GM23248 (cell line): Measurements from ENCODE around the gene NKG7. TPM values are rescaled to one million over a fixed set of nuclear protein-coding genes. Genes with fewer than 3 reads are reported as not detected.
A peak's percentile ranks its signal among the peaks of the same experiment; 100 is the strongest.

Experiments
- DNase-seq: peaks from one replicate; pipeline ENCODE4 v3.0.0-alpha.2; 2015
- H2AFZ ChIP-seq: fragments of 200-600 bp; sonication (generic); 2 replicates; pipeline ENCODE4 v1.6.1; 2016; ENCODE audit warnings: antibody characterized with exemption
- H3F3A ChIP-seq: fragments of 200-600 bp; sonication (generic); 2 replicates; pipeline ENCODE4 v1.6.1; 2016; ENCODE audit warnings: mild to moderate bottlenecking, antibody characterized with exemption, mixed run types; ENCODE audit not compliant: insufficient read depth
- H3K27ac ChIP-seq: fragments of 200-600 bp; sonication (generic); 2 replicates; pipeline ENCODE4 v1.5.1; 2016; ENCODE audit warnings: mild to moderate bottlenecking
- H3K27me3 ChIP-seq: fragments of 200-600 bp; sonication (generic); replicated peaks from 2 replicates; pipeline ENCODE4 v1.6.1; 2016; ENCODE audit warnings: mild to moderate bottlenecking; ENCODE audit not compliant: insufficient read depth
- H3K36me3 ChIP-seq: fragments of 200-600 bp; sonication (generic); 2 replicates; pipeline ENCODE4 v1.6.1; 2016; ENCODE audit warnings: low read depth, mild to moderate bottlenecking
- H3K4me1 ChIP-seq: fragments of 200-600 bp; sonication (generic); 2 replicates; pipeline ENCODE4 v1.6.1; 2016; ENCODE audit warnings: mild to moderate bottlenecking; ENCODE audit not compliant: insufficient read depth
- H3K4me2 ChIP-seq: fragments of 200-600 bp; sonication (generic); one replicate; pipeline ENCODE4 v1.6.1; 2016; ENCODE audit warnings: mild to moderate bottlenecking; ENCODE audit not compliant: unreplicated experiment
- H3K4me3 ChIP-seq: fragments of 200-600 bp; sonication (generic); 2 replicates; pipeline ENCODE4 v1.5.1; 2016; ENCODE audit warnings: mild to moderate bottlenecking
- H3K79me2 ChIP-seq: fragments of 200-600 bp; sonication (generic); 2 replicates; pipeline ENCODE4 v1.6.1; 2016; ENCODE audit warnings: mild to moderate bottlenecking; ENCODE audit not compliant: insufficient read depth
- H3K9ac ChIP-seq: fragments of 200-600 bp; sonication (generic); 2 replicates; pipeline ENCODE4 v1.6.1; 2016; ENCODE audit warnings: mild to moderate bottlenecking
- H3K9me2 ChIP-seq: fragments of 200-600 bp; sonication (generic); 2 replicates; pipeline ENCODE4 v1.6.1; 2016; ENCODE audit warnings: mixed run types, mild to moderate bottlenecking, moderate library complexity; ENCODE audit not compliant: insufficient read depth
- H3K9me3 ChIP-seq: fragments of 200-600 bp; sonication (generic); one replicate; pipeline ENCODE4 v1.6.1; 2017; ENCODE audit warnings: low read depth
- H4K20me1 ChIP-seq: fragments of 200-600 bp; sonication (generic); 2 replicates; pipeline ENCODE4 v1.6.0; 2016; ENCODE audit not compliant: insufficient read depth
- EZH2 ChIP-seq: fragments of 200-600 bp; sonication (generic); IDR thresholded peaks from 2 replicates; pipeline ENCODE4 v1.6.1; 2018; ENCODE audit warnings: antibody characterized with exemption, mild to moderate bottlenecking; ENCODE audit not compliant: insufficient read depth, poor library complexity, severe bottlenecking
- EZH2phosphoT487 ChIP-seq: fragments of 200-600 bp; sonication (generic); IDR thresholded peaks from 2 replicates; pipeline ENCODE4 v1.6.1; 2018; ENCODE audit warnings: antibody characterized with exemption, moderate library complexity, mild to moderate bottlenecking, low read depth; ENCODE audit not compliant: insufficient read depth
- WGBS, 2 experiments: methylation state at CpG; one replicate each; pipeline ENCODE4 v1.1.6; 2015 to 2017; ENCODE audit warnings: low lambda C conversion rate in 2 of 2, low coverage in 1 of 2; ENCODE audit errors: missing lambda C conversion rate in 2 of 2; 5-methylcytosine and 5-hydroxymethylcytosine counted together
- in situ Hi-C: fragments of 300-500 bp; cut with MboI; formaldehyde crosslinking; loops from 2 replicates; pipeline ENCODE4 v1.15.0; 2020
- polyA plus RNA-seq: library from polyadenylated mRNA; unstranded; fragments of >200 nt; fragmentation: Nextera tagmentation; extraction: Ambion mirVana; gene quantifications from 2 replicates; pipeline ENCODE4 v1.2.1, GENCODE V29; 2016
- total RNA-seq: library from RNA; depleted of rRNA; stranded (reverse); fragments of >200 nt; shearing (Covaris generic); gene quantifications from 2 replicates; pipeline ENCODE4 v1.2.3, GENCODE V29; 2014

NKG7 gene
- total and polyA plus RNA-seq, 2 experiments from 2014 or later = not detected

- peaks cover 16% of the 10 kb centered on the region; the same call in 1 of the 2 replicates for H3K79me2 ChIP-seq
- DNase-seq = no peak
- H3K27me3 ChIP-seq = no peaks in the 10 kb centered on the region
- in situ Hi-C loops = no loop called here
- 0 out of 2 replicates have a peak, but pooled peaks cover 8% of the 10 kb centered on the region for H3F3A ChIP-seq
- H3K9me2 ChIP-seq = no peaks in the 10 kb centered on the region
- H3K9ac ChIP-seq = no peak overlapping the region
- no peak overlapping the region for H3K4me3 ChIP-seq
- TF ChIP-seq EZH2 (no peak), EZH2phosphoT487 (no peak)
- 97 to 98% methylated on average over 11 of the region's 11 CpGs for WGBS, 2 experiments
- no peaks in the 10 kb centered on the region for H3K9me3 ChIP-seq
- no peak overlapping the region for H3K4me2 ChIP-seq
- H3K27ac ChIP-seq = peak overlapping the region; percentile 60
- peaks cover 5% of the 10 kb centered on the region; the same call in 1 of the 2 replicates for H3K4me1 ChIP-seq
- no peak overlapping the region for H2AFZ ChIP-seq
- no peaks in the 10 kb centered on the region; the same call in 1 of the 2 replicates for H3K36me3 ChIP-seq
- H4K20me1 ChIP-seq = no peaks in the 10 kb centered on the region
Measured at GRCh38 chr19:51351266-51351990, 21.0 kb downstream of the NKG7 start.

- H3K36me3 ChIP-seq = peaks cover 5% of the 10 kb centered on the region; the same call in 1 of the 2 replicates
- no peak overlapping the region for H3K9ac ChIP-seq
- H3K27me3 ChIP-seq = no peaks in the 10 kb centered on the region
- H3K79me2 ChIP-seq = no peaks in the 10 kb centered on the region
- in situ Hi-C loops = no loop called here
- H3K4me3 ChIP-seq = no peak overlapping the region
- H3K9me3 ChIP-seq = no peaks in the 10 kb centered on the region
- H3K27ac ChIP-seq = no peak overlapping the region
- WGBS, 2 experiments = 80% methylated on average over 10 of the region's 10 CpGs
- no peaks in the 10 kb centered on the region for H4K20me1 ChIP-seq
- H2AFZ ChIP-seq = no peak overlapping the region
- H3K4me1 ChIP-seq = peaks cover 5% of the 10 kb centered on the region; the same call in 1 of the 2 replicates
- DNase-seq = no peak
- TF ChIP-seq EZH2 = no peak
- no peak for TF ChIP-seq EZH2phosphoT487
- H3K9me2 ChIP-seq = no peaks in the 10 kb centered on the region
- H3F3A ChIP-seq = 0 out of 2 replicates have a peak, but pooled peaks cover 8% of the 10 kb centered on the region
- no peak overlapping the region for H3K4me2 ChIP-seq
Measured at GRCh38 chr19:51347209-51347928, 25.1 kb downstream of the NKG7 start.

- no peaks in the 10 kb centered on the region for H4K20me1 ChIP-seq
- no peaks in the 10 kb centered on the region for H3K27me3 ChIP-seq
- peaks cover 5% of the 10 kb centered on the region; the same call in 1 of the 2 replicates for H3K4me1 ChIP-seq
- H3K9ac ChIP-seq = no peak overlapping the region
- 93% methylated on average over 17 of the region's 17 CpGs for WGBS, 2 experiments
- TF ChIP-seq EZH2 (no peak), EZH2phosphoT487 (no peak)
- 0 out of 2 replicates have a peak, but pooled peaks cover 8% of the 10 kb centered on the region for H3F3A ChIP-seq
- peaks cover 5% of the 10 kb centered on the region; the same call in 1 of the 2 replicates for H3K36me3 ChIP-seq
- H3K27ac ChIP-seq = no peak overlapping the region
- H2AFZ ChIP-seq = no peak overlapping the region
- no peaks in the 10 kb centered on the region for H3K79me2 ChIP-seq
- in situ Hi-C loops = no loop called here
- DNase-seq = no peak
- H3K9me2 ChIP-seq = no peaks in the 10 kb centered on the region
- no peak overlapping the region for H3K4me3 ChIP-seq
- no peak overlapping the region for H3K4me2 ChIP-seq
- H3K9me3 ChIP-seq = no peaks in the 10 kb centered on the region
Measured at GRCh38 chr19:51346742-51347141, 25.7 kb downstream of the NKG7 start.

- Histone ChIP-seq H3K27ac (no peak overlapping the region), H3K79me2 (no peaks in the 10 kb centered on the region), H2AFZ (no peak overlapping the region), H3K36me3 (peaks cover 5% of the 10 kb centered on the region; the same call in 1 of the 2 replicates), H3F3A (no peaks in the 10 kb centered on the region), H3K9me2 (no peaks in the 10 kb centered on the region), H3K9ac (no peak overlapping the region), H3K4me2 (no peak overlapping the region), H3K4me3 (no peak overlapping the region), H3K27me3 (no peaks in the 10 kb centered on the region), H4K20me1 (no peaks in the 10 kb centered on the region), H3K4me1 (peaks cover 1% of the 10 kb centered on the region; the same call in 1 of the 2 replicates), H3K9me3 (no peaks in the 10 kb centered on the region)
- no peak for DNase-seq
- TF ChIP-seq EZH2 (no peak), EZH2phosphoT487 (no peak)
- in situ Hi-C loops = no loop called here
- WGBS, 2 experiments = 92 to 95% methylated on average over 9 of the region's 9 CpGs
Measured at GRCh38 chr19:51345076-51345620, 27.3 kb downstream of the NKG7 start.
